ENCODE measurements around the gene ENPP3. TPM values are rescaled to one million over a fixed set of nuclear protein-coding genes. Genes with fewer than 3 reads are reported as not detected.

The ENPP3 gene
- total and polyA plus RNA-seq, 10 donors, result 0.23 to 1.3 (median 0.54) TPM

DNA sequence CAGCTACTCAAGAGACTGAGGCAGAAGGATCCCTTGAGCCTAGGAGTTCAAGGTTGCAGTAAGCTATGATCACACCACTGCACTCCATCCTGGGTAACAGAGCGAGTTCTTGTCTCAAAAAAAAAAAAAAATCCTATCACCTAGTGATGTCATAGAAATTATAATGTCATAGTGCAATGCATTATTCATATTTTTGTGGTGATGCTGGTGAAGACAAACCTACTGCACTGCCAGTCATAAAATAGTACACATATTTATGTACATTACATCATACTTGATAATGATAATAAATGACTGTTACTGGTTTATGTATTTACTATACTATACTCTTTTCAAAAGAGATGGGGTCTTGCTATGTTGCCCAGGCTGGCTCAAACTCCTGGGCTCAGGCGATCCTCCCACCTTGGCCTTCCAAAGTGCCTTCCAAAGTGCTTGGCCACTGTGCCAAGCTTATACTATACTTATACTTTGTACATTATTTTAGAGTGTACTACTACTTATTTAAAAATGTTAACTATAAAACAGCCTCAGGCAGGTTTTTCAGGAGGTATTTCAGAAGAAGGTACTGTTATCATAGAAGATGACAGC is 26.6 kb downstream of the ENPP3 start:
- Histone ChIP-seq H3K27me3 (replicated peaks in 1 of 7) (no peaks in the 10 kb centered on the region), H3K9me3 (no peaks in the 10 kb centered on the region), H3K4me1 (no peaks in the 10 kb centered on the region), H3K27ac (no peak overlapping the region), H3K36me3 (no peaks in the 10 kb centered on the region), H3K4me3 (no peak overlapping the region)
- DNase-seq, result no peak
- TF ChIP-seq, protein P1, sequence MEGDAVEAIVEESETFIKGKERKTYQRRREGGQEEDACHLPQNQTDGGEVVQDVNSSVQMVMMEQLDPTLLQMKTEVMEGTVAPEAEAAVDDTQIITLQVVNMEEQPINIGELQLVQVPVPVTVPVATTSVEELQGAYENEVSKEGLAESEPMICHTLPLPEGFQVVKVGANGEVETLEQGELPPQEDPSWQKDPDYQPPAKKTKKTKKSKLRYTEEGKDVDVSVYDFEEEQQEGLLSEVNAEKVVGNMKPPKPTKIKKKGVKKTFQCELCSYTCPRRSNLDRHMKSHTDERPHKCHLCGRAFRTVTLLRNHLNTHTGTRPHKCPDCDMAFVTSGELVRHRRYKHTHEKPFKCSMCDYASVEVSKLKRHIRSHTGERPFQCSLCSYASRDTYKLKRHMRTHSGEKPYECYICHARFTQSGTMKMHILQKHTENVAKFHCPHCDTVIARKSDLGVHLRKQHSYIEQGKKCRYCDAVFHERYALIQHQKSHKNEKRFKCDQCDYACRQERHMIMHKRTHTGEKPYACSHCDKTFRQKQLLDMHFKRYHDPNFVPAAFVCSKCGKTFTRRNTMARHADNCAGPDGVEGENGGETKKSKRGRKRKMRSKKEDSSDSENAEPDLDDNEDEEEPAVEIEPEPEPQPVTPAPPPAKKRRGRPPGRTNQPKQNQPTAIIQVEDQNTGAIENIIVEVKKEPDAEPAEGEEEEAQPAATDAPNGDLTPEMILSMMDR (IDR thresholded peaks at IDR 0.05 in 8 of 11, conservative IDR thresholded peaks at IDR 0.05 in 3 of 11), result no peak
- intact Hi-C loops (cut with DNase I; ENCODE audit: low total_unique reads), result no loop called here
- 88 to 97% (median 89%) methylated on average over 2 of the region's 2 CpGs for WGBS, 5 donors

DNA sequence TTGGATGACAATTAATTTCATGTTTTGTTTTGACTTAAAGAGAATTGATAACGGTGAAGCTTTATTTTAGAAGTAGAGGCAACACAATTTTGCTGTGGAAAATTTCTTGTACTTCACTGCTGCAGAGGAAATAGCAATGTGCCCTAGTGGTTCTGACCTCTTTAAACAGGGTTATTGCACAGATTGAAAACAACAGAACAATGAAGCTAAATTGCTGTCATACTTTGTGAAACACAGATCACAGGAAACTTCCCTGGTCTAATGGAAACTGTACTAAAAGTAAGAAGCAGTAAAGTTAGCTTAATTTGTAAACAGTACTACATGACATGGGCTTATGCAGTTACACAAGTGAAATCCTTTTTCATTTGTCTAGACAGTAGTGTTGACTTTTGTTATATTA is 32.8 kb downstream of the ENPP3 start:
- no peak for DNase-seq

DNA sequence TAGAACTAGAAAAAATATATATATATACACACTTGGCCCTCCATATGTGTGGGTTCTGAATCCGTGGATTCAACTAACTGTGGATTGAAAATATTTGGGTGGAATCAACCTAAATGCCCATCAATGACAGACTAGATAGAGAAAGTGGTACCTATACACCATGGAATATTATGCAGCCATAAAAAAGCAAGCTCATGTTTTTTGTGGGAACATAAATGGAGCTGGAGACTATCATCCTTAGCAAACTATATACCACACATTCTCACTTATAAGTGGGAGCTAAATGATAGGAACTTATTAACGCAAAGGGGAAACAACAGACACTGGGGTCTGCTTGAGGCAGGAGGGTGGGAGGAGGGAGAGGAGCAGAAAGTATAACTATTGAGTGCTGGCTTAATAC is 36.1 kb downstream of the ENPP3 start:
- Histone ChIP-seq H3K4me1 (no peaks in the 10 kb centered on the region), H3K9me3 (no peaks in the 10 kb centered on the region), H3K27ac (no peak overlapping the region), H3K36me3 (no peaks in the 10 kb centered on the region), H3K4me3 (no peak overlapping the region), H3K27me3 (replicated peaks in 1 of 7) (no peaks in the 10 kb centered on the region)
- DNase-seq, result no peak
- TF ChIP-seq POLR2A (IDR thresholded peaks at IDR 0.05), result no peak
- 89 to 97% (median 94%) methylated on average over 2 of the region's 2 CpGs for WGBS, 5 donors
- intact Hi-C loops (cut with DNase I; ENCODE audit: low total_unique reads), result no loop called here

More for the DNA sequence above, 32.8 kb downstream of the ENPP3 start:
- Histone ChIP-seq H3K4me1 (no peaks in the 10 kb centered on the region), H3K27ac (no peak overlapping the region), H3K27me3 (replicated peaks in 1 of 7) (no peaks in the 10 kb centered on the region), H3K36me3 (no peaks in the 10 kb centered on the region), H3K4me3 (no peak overlapping the region), H3K9me3 (no peaks in the 10 kb centered on the region)
- TF ChIP-seq, protein P1 (IDR thresholded peaks at IDR 0.05 in 8 of 11, conservative IDR thresholded peaks at IDR 0.05 in 3 of 11), result no peak
- intact Hi-C loops (cut with DNase I; ENCODE audit: low total_unique reads), result no loop called here
- 28 to 63% (median 53%) methylated on average over 1 of the region's 1 CpG for WGBS, 5 donors

DNA sequence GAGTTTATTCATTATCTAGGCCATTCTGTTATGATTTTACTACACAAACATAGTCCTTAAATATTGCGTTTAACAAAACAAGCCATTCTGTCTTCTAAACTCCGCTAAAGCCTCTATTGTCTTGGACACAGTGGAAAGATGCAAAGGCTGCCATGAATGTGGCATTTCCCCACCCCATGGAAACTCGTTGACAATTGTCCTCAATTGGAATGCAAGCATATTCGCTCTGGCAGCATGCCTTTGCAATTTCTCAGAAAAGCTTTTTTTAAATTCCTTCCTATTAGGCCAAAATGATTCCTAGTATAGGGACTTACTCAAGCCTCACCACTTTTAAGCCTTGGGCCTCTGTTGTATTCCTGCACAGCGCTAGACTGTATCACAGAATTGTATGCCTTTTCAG is 41.3 kb downstream of the ENPP3 start:
- Histone ChIP-seq H3K27ac (no peak overlapping the region), H3K4me1 (peaks cover 0 to 6% (median 0%) of the 10 kb centered on the region in 6 donors), H3K36me3 (no peaks in the 10 kb centered on the region), H3K9me3 (no peaks in the 10 kb centered on the region), H3K27me3 (replicated peaks in 1 of 7) (no peaks in the 10 kb centered on the region), H3K4me3 (no peak overlapping the region)
- no peak for TF ChIP-seq POLR2A (IDR thresholded peaks at IDR 0.05)
- no peak for TF ChIP-seq POLR2AphosphoS5 (IDR thresholded peaks at IDR 0.05)
- TF ChIP-seq, protein P1 (IDR thresholded peaks at IDR 0.05 in 8 of 11, conservative IDR thresholded peaks at IDR 0.05 in 3 of 11), result no peak
- no peak for DNase-seq
- intact Hi-C loops (cut with DNase I; ENCODE audit: low total_unique reads), result no loop called here
- 75 to 92% (median 89%) methylated on average over 5 of the region's 5 CpGs for WGBS, 5 donors

DNA sequence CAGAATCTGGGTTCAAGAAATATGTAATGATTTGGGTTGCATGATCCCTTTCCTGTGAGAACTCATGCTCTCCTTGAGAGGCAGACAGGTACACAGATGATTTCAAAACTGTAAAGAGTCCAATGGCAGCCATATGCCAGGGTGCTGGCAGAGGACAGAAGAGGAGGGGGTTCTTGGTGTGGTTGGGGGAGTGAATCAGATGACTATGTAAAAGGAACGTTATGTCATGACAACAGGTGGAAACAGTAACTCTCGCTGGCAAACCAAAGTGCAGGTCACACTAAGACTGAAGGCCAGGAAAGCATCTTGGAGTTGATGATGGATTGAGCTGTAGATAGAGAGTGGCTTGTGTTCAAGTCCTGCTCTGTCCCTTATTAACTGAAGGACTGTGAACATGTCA is 43.8 kb downstream of the ENPP3 start:
- no peak for TF ChIP-seq POLR2A (IDR thresholded peaks at IDR 0.05)
- TF ChIP-seq POLR2AphosphoS5 (IDR thresholded peaks at IDR 0.05), result no peak
- TF ChIP-seq, protein P1 (IDR thresholded peaks at IDR 0.05 in 8 of 11, conservative IDR thresholded peaks at IDR 0.05 in 3 of 11), result no peak
- 80 to 93% (median 88%) methylated on average over 2 of the region's 2 CpGs for WGBS, 5 donors
- intact Hi-C loops (cut with DNase I; ENCODE audit: low total_unique reads), result no loop called here
- Histone ChIP-seq H3K9me3 (no peaks in the 10 kb centered on the region), H3K27ac (no peak overlapping the region), H3K4me3 (no peak overlapping the region), H3K27me3 (replicated peaks in 1 of 7) (no peaks in the 10 kb centered on the region), H3K36me3 (no peaks in the 10 kb centered on the region), H3K4me1 (peaks cover 0 to 27% (median 3%) of the 10 kb centered on the region in 6 donors)
- DNase-seq, result no peak
